ENCODE results near the gene PTTG1.

DNA sequence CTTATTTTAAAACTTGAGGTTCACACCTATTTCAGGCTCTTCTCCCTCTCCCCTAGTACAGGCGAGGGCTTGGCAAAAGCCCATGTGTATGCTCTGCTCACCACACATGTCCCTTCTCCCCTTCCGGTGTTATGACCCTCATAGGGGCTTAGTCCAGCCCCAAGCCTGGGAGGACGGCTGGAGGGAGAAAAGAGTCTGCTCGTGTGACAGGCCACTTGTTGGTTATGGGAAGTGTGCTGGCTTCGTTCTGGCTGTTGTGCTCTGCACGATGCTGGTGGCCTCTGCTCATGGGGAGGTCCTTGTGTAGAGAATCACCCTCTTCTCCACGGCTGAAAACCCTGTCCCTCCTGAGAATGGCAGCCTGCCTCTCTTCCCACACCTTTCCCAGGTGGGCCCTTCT lies 11.1 kb downstream of the PTTG1 start:
- TF ChIP-seq, protein P1, sequence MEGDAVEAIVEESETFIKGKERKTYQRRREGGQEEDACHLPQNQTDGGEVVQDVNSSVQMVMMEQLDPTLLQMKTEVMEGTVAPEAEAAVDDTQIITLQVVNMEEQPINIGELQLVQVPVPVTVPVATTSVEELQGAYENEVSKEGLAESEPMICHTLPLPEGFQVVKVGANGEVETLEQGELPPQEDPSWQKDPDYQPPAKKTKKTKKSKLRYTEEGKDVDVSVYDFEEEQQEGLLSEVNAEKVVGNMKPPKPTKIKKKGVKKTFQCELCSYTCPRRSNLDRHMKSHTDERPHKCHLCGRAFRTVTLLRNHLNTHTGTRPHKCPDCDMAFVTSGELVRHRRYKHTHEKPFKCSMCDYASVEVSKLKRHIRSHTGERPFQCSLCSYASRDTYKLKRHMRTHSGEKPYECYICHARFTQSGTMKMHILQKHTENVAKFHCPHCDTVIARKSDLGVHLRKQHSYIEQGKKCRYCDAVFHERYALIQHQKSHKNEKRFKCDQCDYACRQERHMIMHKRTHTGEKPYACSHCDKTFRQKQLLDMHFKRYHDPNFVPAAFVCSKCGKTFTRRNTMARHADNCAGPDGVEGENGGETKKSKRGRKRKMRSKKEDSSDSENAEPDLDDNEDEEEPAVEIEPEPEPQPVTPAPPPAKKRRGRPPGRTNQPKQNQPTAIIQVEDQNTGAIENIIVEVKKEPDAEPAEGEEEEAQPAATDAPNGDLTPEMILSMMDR (conservative IDR thresholded peaks at IDR 0.05; ENCODE audit: low read depth, low read length), result no peak
- no peak for TF ChIP-seq EZH2phosphoT487 (IDR thresholded peaks at IDR 0.05; ENCODE audit: borderline replicate concordance, low read length)

Measured in PC-3 (cell line).